GM23248 (cell line): Measurements from ENCODE around the gene C1orf216. TPM values are rescaled to one million over a fixed set of nuclear protein-coding genes. Genes with fewer than 3 reads are reported as not detected.

Source experiments
- DNase-seq: peaks from one replicate; pipeline ENCODE4 v3.0.0-alpha.2; 2015
- H2AFZ ChIP-seq: fragments of 200-600 bp; sonication (generic); 2 replicates; pipeline ENCODE4 v1.6.1; 2016; ENCODE audit warnings: antibody characterized with exemption
- H3F3A ChIP-seq: fragments of 200-600 bp; sonication (generic); 2 replicates; pipeline ENCODE4 v1.6.1; 2016; ENCODE audit warnings: mild to moderate bottlenecking, antibody characterized with exemption, mixed run types; ENCODE audit not compliant: insufficient read depth
- H3K27ac ChIP-seq: fragments of 200-600 bp; sonication (generic); 2 replicates; pipeline ENCODE4 v1.5.1; 2016; ENCODE audit warnings: mild to moderate bottlenecking
- H3K27me3 ChIP-seq: fragments of 200-600 bp; sonication (generic); replicated peaks from 2 replicates; pipeline ENCODE4 v1.6.1; 2016; ENCODE audit warnings: mild to moderate bottlenecking; ENCODE audit not compliant: insufficient read depth
- H3K36me3 ChIP-seq: fragments of 200-600 bp; sonication (generic); 2 replicates; pipeline ENCODE4 v1.6.1; 2016; ENCODE audit warnings: low read depth, mild to moderate bottlenecking
- H3K4me1 ChIP-seq: fragments of 200-600 bp; sonication (generic); 2 replicates; pipeline ENCODE4 v1.6.1; 2016; ENCODE audit warnings: mild to moderate bottlenecking; ENCODE audit not compliant: insufficient read depth
- H3K4me2 ChIP-seq: fragments of 200-600 bp; sonication (generic); one replicate; pipeline ENCODE4 v1.6.1; 2016; ENCODE audit warnings: mild to moderate bottlenecking; ENCODE audit not compliant: unreplicated experiment
- H3K4me3 ChIP-seq: fragments of 200-600 bp; sonication (generic); 2 replicates; pipeline ENCODE4 v1.5.1; 2016; ENCODE audit warnings: mild to moderate bottlenecking
- H3K79me2 ChIP-seq: fragments of 200-600 bp; sonication (generic); 2 replicates; pipeline ENCODE4 v1.6.1; 2016; ENCODE audit warnings: mild to moderate bottlenecking; ENCODE audit not compliant: insufficient read depth
- H3K9ac ChIP-seq: fragments of 200-600 bp; sonication (generic); 2 replicates; pipeline ENCODE4 v1.6.1; 2016; ENCODE audit warnings: mild to moderate bottlenecking
- H3K9me2 ChIP-seq: fragments of 200-600 bp; sonication (generic); 2 replicates; pipeline ENCODE4 v1.6.1; 2016; ENCODE audit warnings: mixed run types, mild to moderate bottlenecking, moderate library complexity; ENCODE audit not compliant: insufficient read depth
- H3K9me3 ChIP-seq: fragments of 200-600 bp; sonication (generic); one replicate; pipeline ENCODE4 v1.6.1; 2017; ENCODE audit warnings: low read depth
- H4K20me1 ChIP-seq: fragments of 200-600 bp; sonication (generic); 2 replicates; pipeline ENCODE4 v1.6.0; 2016; ENCODE audit not compliant: insufficient read depth
- EZH2 ChIP-seq: fragments of 200-600 bp; sonication (generic); IDR thresholded peaks from 2 replicates; pipeline ENCODE4 v1.6.1; 2018; ENCODE audit warnings: antibody characterized with exemption, mild to moderate bottlenecking; ENCODE audit not compliant: insufficient read depth, poor library complexity, severe bottlenecking
- EZH2phosphoT487 ChIP-seq: fragments of 200-600 bp; sonication (generic); IDR thresholded peaks from 2 replicates; pipeline ENCODE4 v1.6.1; 2018; ENCODE audit warnings: antibody characterized with exemption, moderate library complexity, mild to moderate bottlenecking, low read depth; ENCODE audit not compliant: insufficient read depth
- WGBS, 2 experiments: methylation state at CpG; one replicate each; pipeline ENCODE4 v1.1.6; 2015 to 2017; ENCODE audit warnings: low lambda C conversion rate in 2 of 2, low coverage in 1 of 2; ENCODE audit errors: missing lambda C conversion rate in 2 of 2; 5-methylcytosine and 5-hydroxymethylcytosine counted together
- in situ Hi-C: fragments of 300-500 bp; cut with MboI; formaldehyde crosslinking; loops from 2 replicates; pipeline ENCODE4 v1.15.0; 2020
- polyA plus RNA-seq: library from polyadenylated mRNA; unstranded; fragments of >200 nt; fragmentation: Nextera tagmentation; extraction: Ambion mirVana; gene quantifications from 2 replicates; pipeline ENCODE4 v1.2.1, GENCODE V29; 2016
- total RNA-seq: library from RNA; depleted of rRNA; stranded (reverse); fragments of >200 nt; shearing (Covaris generic); gene quantifications from 2 replicates; pipeline ENCODE4 v1.2.3, GENCODE V29; 2014; rRNA removed

Gene C1orf216
- total RNA-seq (32.2 and 36.4 TPM in 2 replicates), polyA plus RNA-seq (20.0 and 21.6 TPM in 2 replicates)

- in situ Hi-C loops: loop anchor here (10.0 kb wide), 1 partner anchor 264 kb away; no protein-coding TSS in a partner anchor
- Histone ChIP-seq H2AFZ (peak within 1 kb of the TSS; percentile 98), H3K4me2 (peak within 1 kb of the TSS; percentile 98), H3K9me3 (no peaks in the 10 kb centered on the region), H3K9ac (peak within 1 kb of the TSS; percentile 88), H3K4me1 (peaks cover 14% of the 10 kb centered on the region), H4K20me1 (no peaks in the 10 kb centered on the region), H3K9me2 (no peaks in the 10 kb centered on the region), H3K27me3 (no peaks in the 10 kb centered on the region), H3K79me2 (peaks cover 46% of the 10 kb centered on the region), H3F3A (peaks cover 18% of the 10 kb centered on the region; the same call in 1 of the 2 replicates), H3K4me3 (peak within 1 kb of the TSS; percentile 94), H3K36me3 (no peaks in the 10 kb centered on the region; the same call in 1 of the 2 replicates), H3K27ac (peak within 1 kb of the TSS; percentile 76)
- peak; percentile 90 for DNase-seq
- TF ChIP-seq EZH2: no peak
- no peak for TF ChIP-seq EZH2phosphoT487
- WGBS, 2 experiments: 1% methylated on average over 51 to 65 of the region's 76 CpGs
Observed at GRCh38 chr1:35718492-35719336, at the start of gene C1orf216. Gene C1orf216, minus strand, starts transcription at chr1:35718884. Its CDS starts 2,563 bp downstream, at chr1:35716321.

- in situ Hi-C loops: no loop called here
- WGBS, 2 experiments: 92 to 99% methylated on average over 3 of the region's 3 CpGs
- Histone ChIP-seq H3K4me1 (0 out of 2 replicates have a peak, but pooled peaks cover 8% of the 10 kb centered on the region), H3K9me2 (no peaks in the 10 kb centered on the region), H3K79me2 (peaks cover 27% of the 10 kb centered on the region), H3F3A (no peaks in the 10 kb centered on the region), H3K27me3 (no peaks in the 10 kb centered on the region), H3K36me3 (no peaks in the 10 kb centered on the region; the same call in 1 of the 2 replicates), H3K27ac (no peak overlapping the region), H3K9me3 (no peaks in the 10 kb centered on the region), H3K4me2 (no peak overlapping the region), H2AFZ (peak overlapping the region; percentile 52), H3K4me3 (no peak overlapping the region), H3K9ac (no peak overlapping the region), H4K20me1 (no peaks in the 10 kb centered on the region)
- TF ChIP-seq EZH2 (no peak), EZH2phosphoT487 (no peak)
- DNase-seq: no peak
Observed at GRCh38 chr1:35764283-35764682, 45.6 kb upstream of the C1orf216 start.

- Histone ChIP-seq H3K27me3 (no peaks in the 10 kb centered on the region), H4K20me1 (no peaks in the 10 kb centered on the region), H3K9me3 (no peaks in the 10 kb centered on the region), H3K79me2 (peaks cover 22% of the 10 kb centered on the region), H2AFZ (no peak overlapping the region), H3K4me1 (0 out of 2 replicates have a peak, but pooled peaks cover under 1% of the 10 kb centered on the region), H3K4me3 (no peak overlapping the region), H3K36me3 (no peaks in the 10 kb centered on the region; the same call in 1 of the 2 replicates), H3F3A (no peaks in the 10 kb centered on the region), H3K9me2 (no peaks in the 10 kb centered on the region), H3K9ac (no peak overlapping the region), H3K4me2 (no peak overlapping the region), H3K27ac (no peak overlapping the region)
- in situ Hi-C loops: no loop called here
- TF ChIP-seq EZH2phosphoT487: no peak
- no peak for TF ChIP-seq EZH2
- DNase-seq: no peak
Observed at GRCh38 chr1:35763201-35763600, 44.5 kb upstream of the C1orf216 start.

- Histone ChIP-seq H3K9me3 (no peaks in the 10 kb centered on the region), H3K36me3 (no peaks in the 10 kb centered on the region; the same call in 1 of the 2 replicates), H4K20me1 (no peaks in the 10 kb centered on the region; the same call in 1 of the 2 replicates), H3K4me3 (no peak overlapping the region), H3K9me2 (no peaks in the 10 kb centered on the region), H3K27me3 (no peaks in the 10 kb centered on the region), H3K9ac (no peak overlapping the region), H3K4me1 (no peaks in the 10 kb centered on the region), H3K4me2 (no peak overlapping the region), H2AFZ (no peak overlapping the region), H3K79me2 (peaks cover 12% of the 10 kb centered on the region), H3K27ac (no peak overlapping the region), H3F3A (no peaks in the 10 kb centered on the region)
- DNase-seq: no peak
- WGBS, 2 experiments: 93 to 98% methylated on average over 2 of the region's 2 CpGs
- TF ChIP-seq EZH2 (no peak), EZH2phosphoT487 (no peak)
- in situ Hi-C loops: no loop called here
Observed at GRCh38 chr1:35762141-35762540, 43.5 kb upstream of the C1orf216 start.
